H1 (cell line): Measurements from ENCODE around the gene ATAD3B. TPM values are rescaled to one million over a fixed set of nuclear protein-coding genes. Genes with fewer than 3 reads are reported as not detected.
A peak's percentile ranks its signal among the peaks of the same experiment; 100 is the strongest.

ENCODE experiments used
- CTCF ChIA-PET: fragments of 300-600 bp; sonication (Branson Sonifier 250); formaldehyde crosslinking; loops from one replicate; lab custom pipeline; 2021; ENCODE audit not compliant: partially characterized antibody; lab: Charles Lee
- POLR2A ChIA-PET: fragments of 300-600 bp; sonication (Branson Sonifier 250); formaldehyde crosslinking; loops from one replicate; lab custom pipeline; 2021; ENCODE audit warnings: inconsistent platforms; ENCODE audit not compliant: partially characterized antibody; lab: Charles Lee
- DNase-seq, 2 experiments: peaks; one replicate each; pipeline versions ENCODE4 v3.0.0 to v3.0.0-alpha.2; 2010 to 2022; ENCODE audit warnings: low spot score in 2 of 2, low read depth in 1 of 2, mixed read lengths in 1 of 2
- FAIRE-seq: peaks from 2 replicates; lab custom pipeline; 2011; peaks lifted over from hg19 to GRCh38; lab: Jason Lieb, UNC
- H2AFZ ChIP-seq: 2 replicates; pipeline ENCODE4 v1.8.1; 2012; ENCODE audit warnings: low read length, inconsistent platforms
- H2AK5ac ChIP-seq: 2 replicates; pipeline ENCODE4 v1.6.1; 2013; ENCODE audit warnings: low read depth, low read length
- H2BK120ac ChIP-seq: replicated peaks from 2 replicates; pipeline ENCODE3; 2013; ENCODE audit warnings: low read depth, low read length, inconsistent platforms
- H2BK12ac ChIP-seq: 2 replicates; pipeline ENCODE4 v1.6.1; 2013; ENCODE audit warnings: low read depth, low read length
- H2BK15ac ChIP-seq: 2 replicates; pipeline ENCODE4 v1.6.1; 2013; ENCODE audit warnings: low read length
- H2BK20ac ChIP-seq: 2 replicates; pipeline ENCODE4 v1.6.1; 2013; ENCODE audit warnings: low read length
- H2BK5ac ChIP-seq: 2 replicates; pipeline ENCODE4 v1.6.1; 2013; ENCODE audit warnings: low read depth, low read length
- H3K14ac ChIP-seq: 2 replicates; pipeline ENCODE4 v1.6.1; 2013; ENCODE audit warnings: inconsistent platforms; ENCODE audit not compliant: insufficient read length
- H3K18ac ChIP-seq: 2 replicates; pipeline ENCODE4 v1.6.1; 2013; ENCODE audit warnings: low read length; ENCODE audit errors: extremely low read depth
- H3K23ac ChIP-seq: 2 replicates; pipeline ENCODE4 v1.6.1; 2013; ENCODE audit warnings: inconsistent platforms; ENCODE audit not compliant: insufficient read length
- H3K23me2 ChIP-seq: 2 replicates; pipeline ENCODE4 v1.6.1; 2013; ENCODE audit warnings: low read depth, low read length
- H3K27ac ChIP-seq: 2 replicates; pipeline ENCODE4 v1.6.1; 2011; ENCODE audit warnings: low read depth, low read length, inconsistent platforms
- H3K27me3 ChIP-seq, 4 experiments: replicated peaks in 1 of 4; 1 replicate in 1 of 4; 2 replicates in 3 of 4; pipeline versions ENCODE4 v1.6.1 to v1.8.1; 2011 to 2013; ENCODE audit warnings: low read length in 3 of 4, mild to moderate bottlenecking in 3 of 4, inconsistent platforms in 2 of 4, mixed read lengths in 2 of 4, moderate library complexity in 1 of 4; ENCODE audit not compliant: control insufficient read depth in 3 of 4, insufficient read depth in 3 of 4; ENCODE audit errors: extremely low read depth in 1 of 4
- H3K36me3 ChIP-seq, 4 experiments: 2 replicates each; pipeline versions ENCODE4 v1.6.1 to v1.8.1; 2011 to 2013; ENCODE audit warnings: mild to moderate bottlenecking in 4 of 4, low read length in 3 of 4, moderate library complexity in 2 of 4, control low read depth in 1 of 4, inconsistent platforms in 1 of 4; ENCODE audit not compliant: insufficient read depth in 4 of 4, control insufficient read depth in 2 of 4
- H3K4ac ChIP-seq: replicated peaks from 2 replicates; pipeline ENCODE3; 2013; ENCODE audit warnings: low read length, low read depth, mixed read lengths, inconsistent platforms; ENCODE audit not compliant: insufficient read length
- H3K4me1 ChIP-seq, 4 experiments: replicated peaks in 1 of 4; 1 replicate in 1 of 4; 2 replicates in 3 of 4; pipeline versions ENCODE4 v1.6.1 to v1.8.1; 2011 to 2013; ENCODE audit warnings: low read length in 3 of 4, inconsistent platforms in 2 of 4, mixed read lengths in 1 of 4; ENCODE audit not compliant: insufficient read depth in 4 of 4, control insufficient read depth in 3 of 4
- H3K4me2 ChIP-seq, 2 experiments: 2 replicates each; pipeline versions ENCODE4 v1.6.1 to v1.8.1; 2011 to 2013; ENCODE audit warnings: low read depth in 2 of 2, low read length in 2 of 2, control low read depth in 1 of 2, inconsistent platforms in 1 of 2, mild to moderate bottlenecking in 1 of 2; ENCODE audit not compliant: insufficient read depth in 1 of 2
- H3K4me3 ChIP-seq, 4 experiments: fragments of 200-600, 300-600 bp in 1 of 4; sonication (generic), shearing (Covaris generic), sonication (Bioruptor Twin) in 1 of 4; 2 replicates each; pipeline versions ENCODE4 v1.5.1 to v1.8.1; 2011 to 2016; ENCODE audit warnings: low read length in 4 of 4, low read depth in 3 of 4, control low read depth in 2 of 4, inconsistent platforms in 2 of 4, mild to moderate bottlenecking in 2 of 4, mixed read lengths in 1 of 4, moderate library complexity in 1 of 4; ENCODE audit not compliant: insufficient read depth in 2 of 4; ENCODE audit errors: extremely low read depth in 1 of 4
- H3K56ac ChIP-seq: replicated peaks from 2 replicates; pipeline ENCODE3; 2013; ENCODE audit warnings: low read depth, mild to moderate bottlenecking, mixed read lengths, low read length, inconsistent platforms; ENCODE audit not compliant: insufficient read length
- H3K79me1 ChIP-seq: 2 replicates; pipeline ENCODE4 v1.6.1; 2013; ENCODE audit warnings: low read depth, low read length, control low read depth
- H3K79me2 ChIP-seq, 2 experiments: 2 replicates each; pipeline versions ENCODE4 v1.6.1 to v1.8.1; 2012 to 2013; ENCODE audit warnings: low read length in 2 of 2, mild to moderate bottlenecking in 2 of 2, inconsistent platforms in 1 of 2; ENCODE audit not compliant: insufficient read depth in 2 of 2, control insufficient read depth in 1 of 2
- H3K9ac ChIP-seq, 4 experiments: replicated peaks in 1 of 4; 1 replicate in 1 of 4; 2 replicates in 3 of 4; pipeline versions ENCODE4 v1.6.1 to v1.8.1; 2011 to 2013; ENCODE audit warnings: low read depth in 3 of 4, low read length in 3 of 4, control low read depth in 2 of 4, mild to moderate bottlenecking in 2 of 4, moderate library complexity in 2 of 4, inconsistent platforms in 1 of 4; ENCODE audit errors: extremely low read depth in 1 of 4
- H3K9me3 ChIP-seq, 2 experiments: 2 replicates each; pipeline versions ENCODE4 v1.6.1 to v1.8.1; 2012 to 2013; ENCODE audit warnings: mild to moderate bottlenecking in 2 of 2, moderate library complexity in 2 of 2, control low read depth in 1 of 2, inconsistent platforms in 1 of 2, low read depth in 1 of 2, low read length in 1 of 2, mixed read lengths in 1 of 2; ENCODE audit not compliant: insufficient read depth in 2 of 2
- H4K20me1 ChIP-seq, 2 experiments: replicated peaks in 1 of 2; 2 replicates each; pipeline versions ENCODE3 to v1.8.1; 2011 to 2013; ENCODE audit warnings: inconsistent platforms in 2 of 2, low read length in 2 of 2, mild to moderate bottlenecking in 1 of 2; ENCODE audit not compliant: insufficient read depth in 2 of 2, control insufficient read depth in 1 of 2
- H4K5ac ChIP-seq: 2 replicates; pipeline ENCODE4 v1.6.1; 2013; ENCODE audit warnings: low read length, low read depth, mixed read lengths, inconsistent platforms; ENCODE audit not compliant: insufficient read length
- H4K8ac ChIP-seq: 2 replicates; pipeline ENCODE4 v1.8.0; 2013; ENCODE audit warnings: mild to moderate bottlenecking, moderate library complexity, low read length, inconsistent platforms; ENCODE audit not compliant: insufficient read depth; ENCODE audit errors: extremely low read depth
- H4K91ac ChIP-seq: replicated peaks from 2 replicates; pipeline ENCODE3; 2013; ENCODE audit warnings: low read length, mixed read lengths, inconsistent platforms; ENCODE audit not compliant: insufficient read length
- CHD2 ChIP-seq: IDR thresholded peaks from 2 replicates; pipeline ENCODE4 v1.6.1; 2012; ENCODE audit warnings: low read length, improper control_type of control experiment
- CREB1 ChIP-seq: IDR thresholded peaks from 2 replicates; pipeline ENCODE4 v1.6.1; 2012; ENCODE audit warnings: inconsistent platforms
- FOSL1 ChIP-seq: IDR thresholded peaks from 2 replicates; pipeline ENCODE4 v1.6.1; 2011; ENCODE audit warnings: mild to moderate bottlenecking, low read depth, low read length, moderate library complexity; ENCODE audit not compliant: insufficient read depth
- JUND ChIP-seq: IDR thresholded peaks from 2 replicates; pipeline ENCODE4 v1.6.1; 2011; ENCODE audit warnings: mild to moderate bottlenecking, improper control_type of control experiment, low read length
- KDM1A ChIP-seq: fragments of 200-600, 300-600 bp; sonication (generic); IDR thresholded peaks from 2 replicates; pipeline ENCODE4 v1.7.1; 2016; ENCODE audit warnings: mild to moderate bottlenecking, low read length, borderline replicate concordance
- RAD21 ChIP-seq, 2 experiments: IDR thresholded peaks in 1 of 2; conservative IDR thresholded peaks in 1 of 2; 2 replicates each; pipeline ENCODE4 v1.6.1; 2011; ENCODE audit warnings: low read depth in 2 of 2, low read length in 2 of 2, improper control_type of control experiment in 1 of 2, inconsistent platforms in 1 of 2, mild to moderate bottlenecking in 1 of 2, moderate library complexity in 1 of 2
- RBBP5 ChIP-seq: IDR thresholded peaks from 2 replicates; pipeline ENCODE4 v1.7.1; 2012; ENCODE audit warnings: low read depth, mild to moderate bottlenecking, inconsistent platforms, low read length, moderate library complexity, borderline replicate concordance
- RFX5 ChIP-seq: IDR thresholded peaks from 2 replicates; pipeline ENCODE4 v1.6.1; 2011; ENCODE audit warnings: low read depth, low read length, improper control_type of control experiment, borderline replicate concordance
- SIRT6 ChIP-seq: IDR thresholded peaks from one replicate; pipeline ENCODE4 v1.7.1; 2012; ENCODE audit warnings: low read length, inconsistent platforms
- TAF1 ChIP-seq: IDR thresholded peaks from 2 replicates; pipeline ENCODE4 v1.6.1; 2011; ENCODE audit warnings: mild to moderate bottlenecking, low read depth, low read length
- WGBS, 2 experiments: shearing (Covaris generic) in 1 of 2; methylation state at CpG; one replicate each; pipeline versions ENCODE4 v1.1.6 to v1.1.7; 2013 to 2015; ENCODE audit warnings: low lambda C conversion rate in 2 of 2, mixed read lengths in 2 of 2, inconsistent platforms in 1 of 2, low coverage in 1 of 2, missing lambda C conversion rate in 1 of 2; ENCODE audit not compliant: insufficient replicate concordance in 2 of 2, insufficient coverage in 1 of 2, insufficient read length in 1 of 2; ENCODE audit errors: extremely low coverage in 1 of 2, missing lambda C conversion rate in 1 of 2; 5-methylcytosine and 5-hydroxymethylcytosine counted together
- polyA plus RNA-seq, 7 experiments: library from polyadenylated mRNA; depleted of rRNA in 3 of 7; stranded (reverse) in 5 of 7; unstranded in 2 of 7; fragments of >200 nt in 5 of 7; fragments of 200-250 nt in 2 of 7; gene quantifications; 1 replicate in 5 of 7; 2 replicates in 1 of 7; 4 replicates in 1 of 7; pipeline versions ENCODE4 v1.2.1 to v1.2.3, GENCODE V29; 2011 to 2013; ENCODE audit warnings: missing spikeins in 2 of 7, mixed read lengths in 2 of 7
- total RNA-seq: library from RNA; stranded (reverse); fragmentation: NEBNext Ultra II Directional; extraction: Animal tissue kit (Norgen Biotek cat#: 25700); gene quantifications from 2 replicates; pipeline ENCODE4 v1.2.1, GENCODE V29; 2021
- TF ChIP-seq, protein P1 (sequence below): IDR thresholded peaks from 2 replicates; pipeline ENCODE4 v1.6.1; 2011; ENCODE audit warnings: low read depth, mild to moderate bottlenecking, low read length; ENCODE audit not compliant: insufficient read depth
- TF ChIP-seq, protein P2 (sequence below): IDR thresholded peaks from 2 replicates; pipeline ENCODE4 v1.6.1; 2012; ENCODE audit warnings: inconsistent platforms

The ATAD3B gene
- total and polyA plus RNA-seq, 2 of the 8 experiments (the other 6 are each of a cell fraction or from before 2014, with no cell fraction given), result 31.3 to 63.0 TPM

DNA sequence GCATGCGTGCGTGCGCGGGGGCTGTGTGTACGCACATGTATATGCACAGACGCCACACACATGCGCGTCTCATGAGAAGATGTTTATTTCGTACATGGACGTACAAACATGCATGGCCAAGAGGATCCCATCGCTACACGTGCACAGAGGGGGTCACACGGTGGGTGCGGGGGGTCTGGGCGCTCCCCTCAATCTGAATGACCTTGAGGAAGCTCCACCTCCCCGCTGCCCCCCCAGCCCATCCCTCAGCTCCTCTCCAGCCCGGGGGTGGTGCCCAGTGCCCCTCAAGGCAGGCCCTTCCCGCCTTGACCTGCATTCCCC lies 67.4 kb downstream of the ATAD3B start:
- H3K79me1 ChIP-seq, result peaks cover 7% of the 10 kb centered on the region
- peak overlapping the region; percentile 50 to 75 (median 67) for H3K4me3 ChIP-seq
- CTCF ChIA-PET, result interaction anchor here (0.7 to 1.7 kb wide), 3 partner anchors 12 to 58 kb away, joined by 4 to 7 read pairs (median 4); no protein-coding TSS in a partner anchor
- TF ChIP-seq, protein P1, sequence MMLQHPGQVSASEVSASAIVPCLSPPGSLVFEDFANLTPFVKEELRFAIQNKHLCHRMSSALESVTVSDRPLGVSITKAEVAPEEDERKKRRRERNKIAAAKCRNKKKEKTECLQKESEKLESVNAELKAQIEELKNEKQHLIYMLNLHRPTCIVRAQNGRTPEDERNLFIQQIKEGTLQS, result no peak
- TF ChIP-seq RBBP5, result no peak
- TF ChIP-seq SIRT6, result no peak
- no peak for TF ChIP-seq TAF1
- TF ChIP-seq CHD2, result no peak
- no peak for TF ChIP-seq CREB1
- TF ChIP-seq FOSL1, result no peak
- TF ChIP-seq, protein P2, sequence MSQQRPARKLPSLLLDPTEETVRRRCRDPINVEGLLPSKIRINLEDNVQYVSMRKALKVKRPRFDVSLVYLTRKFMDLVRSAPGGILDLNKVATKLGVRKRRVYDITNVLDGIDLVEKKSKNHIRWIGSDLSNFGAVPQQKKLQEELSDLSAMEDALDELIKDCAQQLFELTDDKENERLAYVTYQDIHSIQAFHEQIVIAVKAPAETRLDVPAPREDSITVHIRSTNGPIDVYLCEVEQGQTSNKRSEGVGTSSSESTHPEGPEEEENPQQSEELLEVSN, result no peak
- no peak for TF ChIP-seq KDM1A
- TF ChIP-seq JUND, result no peak
- TF ChIP-seq RFX5, result no peak
- no peak for TF ChIP-seq RAD21 (IDR thresholded peaks at IDR 0.05 in 1 of 2, conservative IDR thresholded peaks at IDR 0.05 in 1 of 2; ENCODE audit: low read depth in 2 of 2, low read length in 2 of 2)

More for the DNA sequence above, 67.4 kb downstream of the ATAD3B start:
- Histone ChIP-seq H4K5ac (peak overlapping the region; percentile 26), H3K27me3 (no peaks in the 10 kb centered on the region), H4K20me1 (peaks cover 6 to 23% of the 10 kb centered on the region in 2 experiments), H2BK120ac (no peak overlapping the region), H2BK20ac (no peak overlapping the region), H2AFZ (no peak overlapping the region), H3K4ac (peak overlapping the region; percentile 7), H2AK5ac (peak overlapping the region; percentile 85; the same call in 1 of the 2 replicates), H4K8ac (no peak overlapping the region; the same call in 1 of the 2 replicates), H2BK5ac (no peak overlapping the region; the same call in 1 of the 2 replicates), H4K91ac (peak overlapping the region; percentile 55), H3K9me3 (no peaks in the 10 kb centered on the region), H3K27ac (no peak overlapping the region), H3K56ac (no peak overlapping the region), H3K14ac (no peak overlapping the region), H3K23me2 (peaks cover 10% of the 10 kb centered on the region; the same call in 1 of the 2 replicates), H3K4me2 (peak overlapping the region; percentile 76 to 80), H3K9ac (no peak overlapping the region; a peak in 2 of 7 replicates), H3K79me2 (peaks cover 0 to 5% of the 10 kb centered on the region in 2 experiments; a peak in 1 of 4 replicates), H3K36me3 (peaks cover 2 to 23% (median 12%) of the 10 kb centered on the region in 4 experiments; a peak in 4 of 8 replicates), H3K18ac (peak overlapping the region; percentile 32), H3K23ac (no peak overlapping the region), H3K4me1 (peaks cover 0 to 9% (median 3%) of the 10 kb centered on the region in 4 experiments; a peak in 3 of 7 replicates), H2BK12ac (peak overlapping the region; percentile 97; the same call in 1 of the 2 replicates), H2BK15ac (peak overlapping the region; percentile 88; the same call in 1 of the 2 replicates)
- FAIRE-seq, result no peak
- POLR2A ChIA-PET, result interaction anchor here (0.8 to 2.2 kb wide), 9 partner anchors 9 to 155 kb away, joined by 3 to 9 read pairs (median 3); partner anchors contain the start of gene MIB2
- no peak for DNase-seq
- WGBS, 2 experiments, result 85% methylated on average over 18 of the region's 18 CpGs; no CpG with 5 or more reads in 1 of the 2 experiments
